Gastrocnemius medialis (tissue), 4 donors: ENCODE measurements around the gene SPEG. TPM values are rescaled to one million over a fixed set of nuclear protein-coding genes. Genes with fewer than 3 reads are reported as not detected.

Experiments used
- ATAC-seq, 2 donors: fragments of 150-250 bp; one replicate each; pipeline ENCODE4 v1.9.1; 2016
- DNase-seq, 2 donors: peaks; one replicate each; pipeline ENCODE4 v3.0.0-alpha.2; 2019
- H3K27ac ChIP-seq, 4 donors: fragments of 200-600 bp; sonication (generic); 1 replicate in 1 of 4; 2 replicates in 3 of 4; pipeline ENCODE4 v1.5.1; 2016 to 2018; ENCODE audit warnings: mild to moderate bottlenecking in 2 of 4, moderate library complexity in 1 of 4
- H3K27me3 ChIP-seq, 3 donors: fragments of 200-600 bp; sonication (generic) in 2 of 3; 1 replicate in 1 of 3; 2 replicates in 2 of 3; pipeline versions ENCODE4 v1.5.1 to v1.6.0; 2016 to 2019; ENCODE audit warnings: mild to moderate bottlenecking in 1 of 3, moderate library complexity in 1 of 3
- H3K36me3 ChIP-seq, 2 donors: fragments of 200-600 bp; sonication (generic) in 1 of 2; one replicate each; pipeline ENCODE4 v1.5.1; 2017 to 2018
- H3K4me1 ChIP-seq, 2 donors: fragments of 200-600 bp; sonication (generic) in 1 of 2; one replicate each; pipeline ENCODE4 v1.5.1; 2016 to 2017; ENCODE audit warnings: mild to moderate bottlenecking in 2 of 2
- H3K4me3 ChIP-seq, 4 donors: fragments of 200-600 bp; sonication (generic) in 3 of 4; 1 replicate in 1 of 4; 2 replicates in 3 of 4; pipeline ENCODE4 v1.5.1; 2016 to 2019; ENCODE audit warnings: mild to moderate bottlenecking in 2 of 4
- H3K9me3 ChIP-seq, 3 donors: fragments of 200-600 bp; sonication (generic) in 2 of 3; 1 replicate in 1 of 3; 2 replicates in 2 of 3; pipeline ENCODE4 v1.5.1; 2016 to 2019
- POLR2A ChIP-seq, 2 donors: fragments of 450-650 bp; IDR thresholded peaks; one replicate each; pipeline ENCODE4 v1.6.1; 2017; ENCODE audit warnings: antibody characterized with exemption in 2 of 2, mild to moderate bottlenecking in 2 of 2, moderate library complexity in 2 of 2
- in situ Hi-C, 4 donors: fragments of 200-750 bp; cut with MboI; loops; one replicate each; pipeline versions ENCODE4 v1.15.0 to v1.8.0; 2017; ENCODE audit warnings: low sequenced_read_pairs in 4 of 4
- intact Hi-C: fragments of 100-400 bp; cut with DNase I; formaldehyde crosslinking; loops from one replicate; pipeline ENCODE4 v1.15.1; 2023; ENCODE audit warnings: low total_unique reads
- total RNA-seq, 4 donors: library from RNA; depleted of rRNA; stranded (reverse); fragments of >200 nt; gene quantifications; one replicate each; pipeline versions ENCODE4 v1.1.0 to v1.2.3, GENCODE V29; 2016
- TF ChIP-seq, protein P1 (sequence below), 5 experiments: fragments of 450-650 bp in 3 of 5; fragments of 200-600 bp in 2 of 5; sonication (generic) in 2 of 5; IDR thresholded peaks in 4 of 5; conservative IDR thresholded peaks in 1 of 5; 1 replicate in 4 of 5; 2 replicates in 1 of 5; pipeline ENCODE4 v1.5.1; 2016 to 2019; ENCODE audit warnings: antibody characterized with exemption in 5 of 5, mild to moderate bottlenecking in 3 of 5, moderate library complexity in 3 of 5

The SPEG gene
- total RNA-seq, 4 donors from 2014 or later, result 104 to 387 (median 222) TPM

- DNase-seq (no peak), ATAC-seq (no peak)
- H3K27me3 ChIP-seq, result no peaks in the 10 kb centered on the region
Observed at GRCh38 chr2:219538504-219538951, 103.9 kb downstream of the SPEG start.

GRCh38 chr2:219538956-219539788 is 104.5 kb downstream of the SPEG start:
- H3K27me3 ChIP-seq, result no peaks in the 10 kb centered on the region
- H3K4me1 ChIP-seq, result peaks cover 13 to 23% of the 10 kb centered on the region in 2 donors
- in situ Hi-C loops, result loop anchor here in 2 of 4 donors (10.0 to 25.0 kb wide), 2 partner anchors 106 to 252 kb away; partner anchors contain the start of gene DNAJB2 (in 1 of the 2)
- ATAC-seq (no peak), DNase-seq (no peak)
- H3K36me3 ChIP-seq, result peaks cover 0 to 23% of the 10 kb centered on the region in 2 donors
- no peaks in the 10 kb centered on the region for H3K9me3 ChIP-seq
- H3K27ac ChIP-seq, result no peak overlapping the region
- H3K4me3 ChIP-seq, result no peak overlapping the region
- TF ChIP-seq POLR2A (IDR thresholded peaks at IDR 0.05), result no peak
- TF ChIP-seq, protein P1, sequence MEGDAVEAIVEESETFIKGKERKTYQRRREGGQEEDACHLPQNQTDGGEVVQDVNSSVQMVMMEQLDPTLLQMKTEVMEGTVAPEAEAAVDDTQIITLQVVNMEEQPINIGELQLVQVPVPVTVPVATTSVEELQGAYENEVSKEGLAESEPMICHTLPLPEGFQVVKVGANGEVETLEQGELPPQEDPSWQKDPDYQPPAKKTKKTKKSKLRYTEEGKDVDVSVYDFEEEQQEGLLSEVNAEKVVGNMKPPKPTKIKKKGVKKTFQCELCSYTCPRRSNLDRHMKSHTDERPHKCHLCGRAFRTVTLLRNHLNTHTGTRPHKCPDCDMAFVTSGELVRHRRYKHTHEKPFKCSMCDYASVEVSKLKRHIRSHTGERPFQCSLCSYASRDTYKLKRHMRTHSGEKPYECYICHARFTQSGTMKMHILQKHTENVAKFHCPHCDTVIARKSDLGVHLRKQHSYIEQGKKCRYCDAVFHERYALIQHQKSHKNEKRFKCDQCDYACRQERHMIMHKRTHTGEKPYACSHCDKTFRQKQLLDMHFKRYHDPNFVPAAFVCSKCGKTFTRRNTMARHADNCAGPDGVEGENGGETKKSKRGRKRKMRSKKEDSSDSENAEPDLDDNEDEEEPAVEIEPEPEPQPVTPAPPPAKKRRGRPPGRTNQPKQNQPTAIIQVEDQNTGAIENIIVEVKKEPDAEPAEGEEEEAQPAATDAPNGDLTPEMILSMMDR (IDR thresholded peaks at IDR 0.05 in 4 of 5, conservative IDR thresholded peaks at IDR 0.05 in 1 of 5), result no peak
- intact Hi-C loops, result loop anchor here (10.0 kb wide), 1 partner anchor 244 kb away; no protein-coding TSS in a partner anchor

More at GRCh38 chr2:219538504-219538951, 103.9 kb downstream of the SPEG start:
- Histone ChIP-seq H3K4me3 (no peak overlapping the region), H3K36me3 (peaks cover 0 to 23% of the 10 kb centered on the region in 2 donors), H3K4me1 (peaks cover 10 to 19% of the 10 kb centered on the region in 2 donors), H3K9me3 (no peaks in the 10 kb centered on the region), H3K27ac (no peak overlapping the region)
- in situ Hi-C loops (loop anchor here in 2 of 4 donors (10.0 to 25.0 kb wide), 2 partner anchors 106 to 251 kb away; partner anchors contain the start of gene DNAJB2 (in 1 of the 2)), intact Hi-C loops (loop anchor here (10.0 kb wide), 1 partner anchor 244 kb away; no protein-coding TSS in a partner anchor)
- TF ChIP-seq POLR2A (IDR thresholded peaks at IDR 0.05), result no peak
- TF ChIP-seq, protein P1 (IDR thresholded peaks at IDR 0.05 in 4 of 5, conservative IDR thresholded peaks at IDR 0.05 in 1 of 5), result no peak

DNA sequence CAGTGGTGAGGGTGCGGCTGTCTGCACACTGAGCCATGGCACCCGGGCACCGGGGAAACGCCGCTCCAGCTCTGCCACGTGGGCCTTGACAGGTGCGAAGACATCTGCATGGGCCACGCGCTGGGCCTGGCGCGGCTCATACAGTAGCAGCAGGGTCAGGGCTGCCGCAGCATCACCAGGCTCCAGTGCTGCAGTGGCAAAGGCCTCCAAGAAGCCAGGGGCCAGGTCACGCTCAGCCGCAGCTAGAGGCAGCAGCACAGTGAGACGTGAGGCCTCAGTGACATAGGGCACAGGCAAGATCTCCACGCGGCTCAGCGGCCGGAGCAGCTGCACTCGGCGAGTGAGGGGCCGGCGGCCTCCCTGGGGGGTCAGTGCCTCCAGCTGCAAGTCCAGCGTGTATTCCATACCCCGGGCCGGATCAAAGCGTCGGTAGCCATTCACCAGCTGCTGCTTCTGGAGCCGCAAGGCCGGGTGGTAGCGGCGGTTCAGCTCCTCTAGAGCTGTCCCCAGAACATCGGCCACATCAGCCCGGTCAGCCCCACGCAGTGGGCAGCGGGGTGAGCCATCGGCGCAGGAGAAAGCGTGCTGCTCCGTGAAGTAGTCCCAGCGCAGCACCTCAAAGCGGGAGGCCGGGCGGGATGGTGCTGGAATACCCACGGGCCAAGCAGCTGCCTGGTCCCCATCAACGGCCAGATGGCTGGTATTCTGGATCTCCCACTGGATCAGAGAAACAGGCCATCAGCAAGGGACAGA is 105.5 kb downstream of the SPEG start:
- Histone ChIP-seq H3K27ac (no peak overlapping the region), H3K9me3 (no peaks in the 10 kb centered on the region), H3K4me1 (peaks cover 18 to 23% of the 10 kb centered on the region in 2 donors), H3K36me3 (peaks cover 0 to 23% of the 10 kb centered on the region in 2 donors), H3K27me3 (no peaks in the 10 kb centered on the region), H3K4me3 (no peak overlapping the region)
- TF ChIP-seq POLR2A (IDR thresholded peaks at IDR 0.05), result no peak
- TF ChIP-seq, protein P1 (IDR thresholded peaks at IDR 0.05 in 4 of 5, conservative IDR thresholded peaks at IDR 0.05 in 1 of 5), result no peak
- intact Hi-C loops (loop anchor here (5.0 to 10.0 kb wide), 2 partner anchors 153 to 245 kb away; partner anchors contain the start of gene DNPEP), in situ Hi-C loops (loop anchor here in 2 of 4 donors (10.0 to 25.0 kb wide), 2 partner anchors 105 to 253 kb away; partner anchors contain the start of gene DNAJB2 (in 1 of the 2))
- ATAC-seq (no peak), DNase-seq (no peak)

GRCh38 chr2:219540784-219541504 is 106.3 kb downstream of the SPEG start:
- intact Hi-C loops (loop anchor here (1.0 to 5.0 kb wide), 2 partner anchors 101 to 154 kb away; partner anchors contain the start of gene DNPEP), in situ Hi-C loops (loop anchor here in 1 of 4 donors (25.0 kb wide), 1 partner anchor 254 kb away; the partner anchor contains the start of gene DNAJB2)
- Histone ChIP-seq H3K4me3 (no peak overlapping the region), H3K4me1 (peaks cover 18 to 23% of the 10 kb centered on the region in 2 donors), H3K36me3 (peaks cover 0 to 23% of the 10 kb centered on the region in 2 donors), H3K9me3 (no peaks in the 10 kb centered on the region), H3K27ac (no peak overlapping the region), H3K27me3 (no peaks in the 10 kb centered on the region)
- no peak for TF ChIP-seq POLR2A (IDR thresholded peaks at IDR 0.05)
- TF ChIP-seq, protein P1 (IDR thresholded peaks at IDR 0.05 in 4 of 5, conservative IDR thresholded peaks at IDR 0.05 in 1 of 5), result no peak
- DNase-seq, result no peak
- no peak for ATAC-seq
